Caco-2 (cell line): ENCODE data around the gene EGFR. TPM values are rescaled to one million over a fixed set of nuclear protein-coding genes. Genes with fewer than 3 reads are reported as not detected.

Source experiments
- BruUV-seq: library from RNA; stranded (reverse); fragments of 400-500 nt; replicated peaks from 2 replicates; lab custom pipeline; 2021; lab: Mats Ljungman, UMichigan
- CTCF ChIA-PET: fragments of 300-600 bp; sonication (Branson Sonifier 250); formaldehyde crosslinking; loops from one replicate; lab custom pipeline; 2022; ENCODE audit warnings: antibody characterized with exemption; lab: Charles Lee
- POLR2A ChIA-PET: fragments of 300-600 bp; sonication (Branson Sonifier 250); formaldehyde crosslinking; loops from one replicate; lab custom pipeline; 2022; ENCODE audit warnings: antibody characterized with exemption; lab: Charles Lee
- DNase-seq, 2 experiments: peaks; one replicate each; pipeline versions ENCODE4 v3.0.0 to v3.0.0-alpha.2; 2020 to 2022
- H3K27me3 ChIP-seq: replicated peaks from 2 replicates; pipeline ENCODE4 v1.6.0; 2011; ENCODE audit warnings: low read length; ENCODE audit not compliant: control insufficient read depth, insufficient read depth
- H3K36me3 ChIP-seq: 2 replicates; pipeline ENCODE4 v1.5.1; 2011; ENCODE audit warnings: low read length; ENCODE audit not compliant: control insufficient read depth, insufficient read depth
- H3K4me1 ChIP-seq: fragments of 250-450 bp; sonication (Bioruptor Pico); 2 replicates; pipeline ENCODE4 v1.5.1; 2020; ENCODE audit warnings: mild to moderate bottlenecking
- H3K4me3 ChIP-seq: 2 replicates; pipeline ENCODE4 v1.5.1; 2011; ENCODE audit warnings: low read depth, mild to moderate bottlenecking, control low read depth, low read length
- H3K9me3 ChIP-seq: fragments of 250-450 bp; sonication (Bioruptor Pico); 2 replicates; pipeline ENCODE4 v1.5.1; 2020; ENCODE audit warnings: mild to moderate bottlenecking, moderate library complexity
- H3K27ac Mint-ChIP-seq: one replicate; pipeline ENCODE4 v1.8.0; 2022; ENCODE audit warnings: mixed read lengths; ENCODE audit not compliant: unreplicated experiment
- H3K27me3 Mint-ChIP-seq: one replicate; pipeline ENCODE4 v1.8.0; 2022; ENCODE audit warnings: mixed read lengths; ENCODE audit not compliant: insufficient read depth, unreplicated experiment
- H3K36me3 Mint-ChIP-seq: one replicate; pipeline ENCODE4 v1.8.0; 2022; ENCODE audit warnings: mild to moderate bottlenecking, mixed read lengths; ENCODE audit not compliant: insufficient read depth, unreplicated experiment
- H3K4me1 Mint-ChIP-seq: one replicate; pipeline ENCODE4 v1.8.0; 2022; ENCODE audit warnings: low read depth, mixed read lengths; ENCODE audit not compliant: unreplicated experiment
- H3K4me3 Mint-ChIP-seq: one replicate; pipeline ENCODE4 v1.8.0; 2022; ENCODE audit warnings: mild to moderate bottlenecking, moderate library complexity, mixed read lengths; ENCODE audit not compliant: unreplicated experiment
- H3K9me3 Mint-ChIP-seq: one replicate; pipeline ENCODE4 v1.8.0; 2022; ENCODE audit warnings: mixed read lengths; ENCODE audit not compliant: unreplicated experiment
- CTCF ChIP-seq, 2 experiments: fragments of 200-600 bp in 1 of 2; IDR thresholded peaks; 1 replicate in 1 of 2; 2 replicates in 1 of 2; pipeline versions ENCODE4 v1.5.1 to v1.8.0; 2011 to 2022; ENCODE audit warnings: antibody characterized with exemption in 1 of 2, control low read depth in 1 of 2, inconsistent platforms in 1 of 2, low read depth in 1 of 2, low read length in 1 of 2, mild to moderate bottlenecking in 1 of 2, moderate library complexity in 1 of 2; ENCODE audit not compliant: insufficient read depth in 1 of 2, severe bottlenecking in 1 of 2, unreplicated experiment in 1 of 2
- intact Hi-C: fragments of 100-400 bp; cut with micrococcal nuclease; formaldehyde crosslinking; loops from one replicate; pipeline ENCODE4 v1.10.0; 2022; ENCODE audit not compliant: unreplicated experiment
- total RNA-seq: library from RNA; stranded (reverse); gene quantifications from 2 replicates; pipeline ENCODE4 v1.2.3, GENCODE V29; 2022

Gene EGFR
- total RNA-seq, 1 experiment from 2014 or later = 60.1 TPM

- CTCF ChIA-PET = no interaction called here
- H3K9me3 Mint-ChIP-seq = peaks cover 21% of the 10 kb centered on the region
- no peaks in the 10 kb centered on the region for H3K36me3 Mint-ChIP-seq
- H3K9me3 ChIP-seq = no peaks in the 10 kb centered on the region; the same call in 1 of the 2 replicates
- H3K4me1 Mint-ChIP-seq = no peaks in the 10 kb centered on the region
- no peak overlapping the region for H3K27ac Mint-ChIP-seq
- POLR2A ChIA-PET = no interaction called here
- H3K27me3 ChIP-seq = no peaks in the 10 kb centered on the region
- H3K36me3 ChIP-seq = no peaks in the 10 kb centered on the region
- no peak overlapping the region for H3K4me3 ChIP-seq
- no peak for DNase-seq
- no peak for TF ChIP-seq CTCF (IDR thresholded peaks at IDR 0.05; ENCODE audit: insufficient read depth in 1 of 2, low read depth in 1 of 2, low read length in 1 of 2, severe bottlenecking in 1 of 2, unreplicated experiment in 1 of 2)
- H3K27me3 Mint-ChIP-seq = peaks cover 5% of the 10 kb centered on the region
- intact Hi-C loops = no loop called here
- H3K4me1 ChIP-seq = no peaks in the 10 kb centered on the region
- H3K4me3 Mint-ChIP-seq = no peak overlapping the region
- no TSS peak for BruUV-seq
Observed at GRCh38 chr7:55231736-55232280, 213.0 kb downstream of the EGFR start.

GRCh38 chr7:55233001-55233400 is 214.2 kb downstream of the EGFR start:
- H3K27me3 Mint-ChIP-seq = peaks cover 5% of the 10 kb centered on the region
- DNase-seq = no peak
- no peaks in the 10 kb centered on the region for H3K27me3 ChIP-seq
- no peaks in the 10 kb centered on the region for H3K9me3 ChIP-seq
- CTCF ChIA-PET = no interaction called here
- peaks cover 13% of the 10 kb centered on the region for H3K9me3 Mint-ChIP-seq
- intact Hi-C loops = no loop called here
- H3K36me3 Mint-ChIP-seq = no peaks in the 10 kb centered on the region
- no peak overlapping the region for H3K4me3 ChIP-seq
- no TSS peak for BruUV-seq
- POLR2A ChIA-PET = no interaction called here
- H3K4me1 ChIP-seq = no peaks in the 10 kb centered on the region
- no peaks in the 10 kb centered on the region for H3K4me1 Mint-ChIP-seq
- H3K4me3 Mint-ChIP-seq = no peak overlapping the region
- no peak overlapping the region for H3K27ac Mint-ChIP-seq
- TF ChIP-seq CTCF (IDR thresholded peaks at IDR 0.05; ENCODE audit: insufficient read depth in 1 of 2, low read depth in 1 of 2, low read length in 1 of 2, severe bottlenecking in 1 of 2, unreplicated experiment in 1 of 2) = no peak
- no peaks in the 10 kb centered on the region for H3K36me3 ChIP-seq

GRCh38 chr7:55234408-55234807 is 215.6 kb downstream of the EGFR start:
- DNase-seq = no peak
- Histone ChIP-seq H3K4me3 (no peak overlapping the region), H3K27me3 (no peaks in the 10 kb centered on the region), H3K4me1 (no peaks in the 10 kb centered on the region), H3K9me3 (no peaks in the 10 kb centered on the region), H3K36me3 (no peaks in the 10 kb centered on the region)
- Mint-ChIP-seq H3K9me3 (peaks cover under 1% of the 10 kb centered on the region), H3K36me3 (no peaks in the 10 kb centered on the region), H3K27me3 (peaks cover 5% of the 10 kb centered on the region), H3K4me3 (no peak overlapping the region), H3K4me1 (no peaks in the 10 kb centered on the region), H3K27ac (no peak overlapping the region)
- intact Hi-C loops = no loop called here
- CTCF ChIA-PET = no interaction called here
- no TSS peak for BruUV-seq
- POLR2A ChIA-PET = no interaction called here
- TF ChIP-seq CTCF (IDR thresholded peaks at IDR 0.05; ENCODE audit: insufficient read depth in 1 of 2, low read depth in 1 of 2, low read length in 1 of 2, severe bottlenecking in 1 of 2, unreplicated experiment in 1 of 2) = no peak
